ENCODE results near the gene LDAH.
"Not testable (repeated sequence)": the region's sequence is repeated elsewhere in the genome, so short reads cannot be mapped to it uniquely, and the experiment has no call there.

The LDAH gene

GRCh38 chr2:20717641-20718040 lies 105.3 kb downstream of the LDAH start:
- no peak for DNase-seq

DNA sequence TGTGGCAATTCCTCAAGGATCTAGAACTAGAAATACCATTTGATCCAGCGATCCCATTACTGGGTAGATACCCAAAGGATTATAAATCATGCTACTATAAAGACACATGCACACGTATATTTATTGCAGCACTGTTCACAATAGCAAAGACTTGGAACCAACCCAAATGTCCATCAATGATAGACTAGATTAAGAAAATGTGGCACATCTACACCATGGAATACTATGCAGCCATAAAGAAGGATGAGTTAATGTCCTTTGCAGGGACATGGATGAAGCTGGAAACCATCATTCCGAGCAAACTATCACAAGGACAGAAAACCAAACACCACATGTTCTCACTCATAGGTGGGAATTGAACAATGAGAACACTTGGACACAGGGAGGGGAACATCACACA lies 106.7 kb downstream of the LDAH start:
- DNase-seq: not testable (repeated sequence)

- not testable (repeated sequence) for DNase-seq
Observed at GRCh38 chr2:20714412-20714811, 108.5 kb downstream of the LDAH start.

DNA sequence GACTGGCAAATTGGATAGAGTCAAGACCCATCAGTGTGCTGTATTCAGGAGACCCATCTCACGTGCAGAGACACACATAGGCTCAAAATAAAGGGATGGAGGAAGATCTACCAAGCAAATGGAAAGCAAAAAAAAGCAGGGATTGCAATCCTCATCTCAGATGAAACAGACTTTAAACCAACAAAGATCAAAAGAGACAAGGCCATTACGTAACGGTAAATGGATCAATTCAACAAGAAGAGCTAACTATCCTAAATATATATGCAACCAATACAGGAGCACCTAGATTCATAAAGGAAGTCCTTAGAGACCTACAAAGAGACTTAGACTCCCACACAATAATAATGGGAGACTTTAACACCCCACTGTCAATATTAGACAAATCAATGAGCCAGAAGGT lies 109.3 kb downstream of the LDAH start:
- DNase-seq: not testable (repeated sequence)

- not testable (repeated sequence) for DNase-seq
Observed at GRCh38 chr2:20711641-20712040, 111.3 kb downstream of the LDAH start.

GRCh38 chr2:20707601-20708000 lies 115.3 kb downstream of the LDAH start:
- no peak for DNase-seq

- no peak for DNase-seq
Observed at GRCh38 chr2:20706786-20707185, 116.1 kb downstream of the LDAH start.

GRCh38 chr2:20706217-20706616 lies 116.7 kb downstream of the LDAH start:
- no peak for DNase-seq

GRCh38 chr2:20704886-20705285 lies 118.0 kb downstream of the LDAH start:
- no peak for DNase-seq

GRCh38 chr2:20702563-20702962 lies 120.3 kb downstream of the LDAH start:
- DNase-seq: no peak

GRCh38 chr2:20698916-20699613 lies 123.8 kb downstream of the LDAH start:
- DNase-seq: no peak

DNA sequence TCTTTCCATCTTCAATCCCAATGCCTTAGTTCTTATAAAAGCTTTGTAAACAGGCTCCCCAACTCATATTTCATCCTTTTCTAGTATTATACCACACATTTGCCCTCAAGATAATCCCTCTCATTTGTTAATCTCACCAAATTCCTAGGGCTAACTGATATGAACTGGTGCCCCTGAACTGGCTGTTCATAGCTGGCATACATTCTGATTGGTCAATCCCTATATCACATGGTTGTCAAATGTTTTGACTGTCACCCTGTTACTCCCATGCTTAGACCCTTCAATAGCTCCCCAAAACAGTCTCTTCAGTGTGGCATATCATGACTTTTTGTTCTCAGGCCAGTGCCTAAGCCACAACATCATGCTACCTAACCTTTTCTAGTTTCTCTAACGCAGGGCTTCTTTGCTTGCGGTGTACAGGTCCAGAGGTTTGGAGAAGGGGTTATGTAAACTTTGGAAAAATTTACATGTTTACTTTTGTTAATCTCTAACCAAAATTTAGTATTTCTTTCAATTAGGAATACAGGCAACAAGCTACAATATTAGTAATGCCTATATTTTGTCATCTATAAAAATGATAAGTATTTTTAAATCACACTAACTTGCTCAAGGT lies 125.5 kb downstream of the LDAH start:
- no peak for DNase-seq

GRCh38 chr2:20696366-20696765 lies 126.5 kb downstream of the LDAH start:
- DNase-seq: no peak

- no peak for DNase-seq
Observed at GRCh38 chr2:20693317-20693716, 129.6 kb downstream of the LDAH start.

- no peak for DNase-seq
Observed at GRCh38 chr2:20692081-20692480, 130.8 kb downstream of the LDAH start.

- no peak for DNase-seq
Observed at GRCh38 chr2:20691076-20691734, 131.7 kb downstream of the LDAH start.

DNA sequence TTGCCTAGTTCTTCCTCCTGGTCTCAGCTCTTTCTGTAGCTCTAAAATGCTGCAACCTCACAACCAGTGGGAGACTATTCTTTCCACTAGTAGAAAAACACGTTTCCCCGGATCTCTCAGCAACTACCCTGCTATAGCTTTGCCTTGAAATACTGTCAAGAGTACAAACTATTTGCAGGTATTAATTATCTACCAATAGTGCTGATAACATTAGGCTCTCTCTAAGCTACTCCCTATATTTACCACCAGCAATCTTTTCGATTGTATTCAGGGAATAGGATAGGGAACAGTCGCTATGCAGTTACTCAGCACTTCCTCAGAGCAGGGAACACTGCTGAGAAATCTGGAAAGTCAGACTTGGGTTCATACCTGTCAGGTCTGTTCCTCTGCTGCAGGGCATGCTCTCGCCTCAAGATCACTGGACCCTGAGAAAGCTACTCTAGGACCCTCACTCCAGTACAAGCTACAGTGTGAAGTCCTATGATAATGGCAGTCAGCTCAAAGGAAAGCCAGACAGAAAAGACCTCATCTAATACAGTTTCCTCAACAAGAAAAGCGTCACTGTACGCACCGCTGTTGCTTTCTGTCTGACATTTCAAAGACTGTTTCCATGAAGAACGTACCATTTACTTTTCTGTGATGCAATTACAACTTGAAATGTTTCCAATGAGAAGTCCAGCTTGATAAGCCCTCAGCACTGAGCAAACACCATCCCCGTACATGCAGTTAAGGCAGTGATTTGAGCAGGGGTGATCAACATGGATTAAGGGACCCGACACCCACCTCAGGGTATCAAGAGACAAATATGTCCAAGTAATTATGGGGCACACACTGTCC lies 133.3 kb downstream of the LDAH start:
- DNase-seq: no peak

- DNase-seq: no peak
Observed at GRCh38 chr2:20687260-20687832, 135.6 kb downstream of the LDAH start.

DNA sequence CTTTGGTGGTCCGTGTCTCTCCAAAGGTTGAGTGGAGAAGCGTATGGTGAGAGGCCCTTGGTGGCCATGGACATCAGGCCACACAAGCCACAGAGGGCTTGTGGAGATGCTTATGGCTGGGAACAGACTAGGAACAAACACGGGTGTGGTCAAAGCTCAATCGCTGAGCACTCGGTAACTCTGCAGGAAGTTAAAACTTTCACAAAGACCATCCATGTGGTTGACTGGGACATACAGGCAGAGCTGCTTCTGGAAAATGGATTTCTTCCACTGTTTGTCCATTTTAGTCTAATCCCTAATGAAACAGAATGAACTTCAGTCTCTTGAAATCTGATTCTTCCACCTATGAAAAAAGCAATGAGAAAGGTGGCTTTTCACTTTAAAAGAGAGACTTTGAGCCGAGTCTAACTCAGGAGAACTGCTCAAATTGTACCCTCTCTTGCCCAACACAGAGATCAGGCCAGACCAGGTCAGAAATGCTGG lies 138.3 kb downstream of the LDAH start:
- DNase-seq: no peak

- no peak for DNase-seq
Observed at GRCh38 chr2:20682167-20682920, 140.6 kb downstream of the LDAH start.

DNA sequence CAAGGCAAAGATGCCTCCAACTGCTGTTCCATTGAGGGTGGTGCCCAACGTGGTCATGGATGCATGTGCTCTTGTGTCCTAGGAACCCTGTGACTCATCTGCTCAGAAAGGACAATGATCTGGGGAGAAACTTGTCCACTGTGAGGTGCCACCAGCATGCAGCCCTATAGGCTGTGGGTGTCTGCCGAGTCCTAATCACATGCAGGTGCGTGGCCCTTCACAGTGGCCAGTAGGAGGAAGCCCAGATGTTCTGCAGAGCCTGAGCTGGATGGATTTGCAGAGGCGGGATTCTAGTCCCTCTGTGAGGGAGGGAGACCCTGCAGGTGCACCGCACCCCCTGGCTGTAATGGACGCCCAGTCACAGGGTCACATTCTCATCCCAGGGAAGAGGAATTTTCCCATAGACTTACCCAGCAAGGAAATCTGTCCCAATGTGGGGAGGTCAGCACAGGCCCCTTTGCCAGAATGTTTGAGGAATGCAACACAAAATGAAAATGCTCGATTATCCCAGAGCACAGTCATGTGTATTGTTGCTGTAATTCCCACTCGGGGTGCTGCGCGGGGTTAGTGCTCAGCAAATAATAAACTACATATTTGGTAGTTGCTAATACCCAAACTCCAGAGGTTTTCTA lies 142.0 kb downstream of the LDAH start:
- no peak for DNase-seq

DNA sequence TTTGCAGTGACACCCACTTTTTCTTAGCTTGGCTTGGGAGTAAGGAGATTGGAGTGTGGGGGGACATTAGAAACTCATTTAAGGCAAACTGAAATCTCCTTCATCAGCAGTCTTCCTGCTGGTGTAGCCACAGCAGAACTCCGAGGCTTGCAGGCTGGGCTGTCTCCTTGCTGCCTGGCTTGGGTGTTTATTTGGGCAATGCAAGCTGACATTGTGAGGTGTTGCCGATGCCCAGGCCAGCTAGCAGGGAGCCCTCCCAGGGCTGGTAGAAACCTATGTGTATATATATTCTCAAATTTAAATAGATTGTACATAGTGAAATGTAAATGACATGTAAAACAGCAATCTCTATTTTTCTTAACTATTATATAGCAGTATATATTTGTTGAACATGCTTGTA lies 144.1 kb downstream of the LDAH start:
- DNase-seq: peak; percentile 71
